HPDE6-E6E7 (cell line): ENCODE data around the gene JTB.

Experiments used
- DNase-seq: peaks from one replicate; pipeline ENCODE4 v3.0.0; 2011; ENCODE audit warnings: missing footprints; ENCODE audit errors: extremely low spot score

JTB gene

GRCh38 chr1:153932156-153933131 is 45.0 kb downstream of the JTB start:
- no peak for DNase-seq

DNA sequence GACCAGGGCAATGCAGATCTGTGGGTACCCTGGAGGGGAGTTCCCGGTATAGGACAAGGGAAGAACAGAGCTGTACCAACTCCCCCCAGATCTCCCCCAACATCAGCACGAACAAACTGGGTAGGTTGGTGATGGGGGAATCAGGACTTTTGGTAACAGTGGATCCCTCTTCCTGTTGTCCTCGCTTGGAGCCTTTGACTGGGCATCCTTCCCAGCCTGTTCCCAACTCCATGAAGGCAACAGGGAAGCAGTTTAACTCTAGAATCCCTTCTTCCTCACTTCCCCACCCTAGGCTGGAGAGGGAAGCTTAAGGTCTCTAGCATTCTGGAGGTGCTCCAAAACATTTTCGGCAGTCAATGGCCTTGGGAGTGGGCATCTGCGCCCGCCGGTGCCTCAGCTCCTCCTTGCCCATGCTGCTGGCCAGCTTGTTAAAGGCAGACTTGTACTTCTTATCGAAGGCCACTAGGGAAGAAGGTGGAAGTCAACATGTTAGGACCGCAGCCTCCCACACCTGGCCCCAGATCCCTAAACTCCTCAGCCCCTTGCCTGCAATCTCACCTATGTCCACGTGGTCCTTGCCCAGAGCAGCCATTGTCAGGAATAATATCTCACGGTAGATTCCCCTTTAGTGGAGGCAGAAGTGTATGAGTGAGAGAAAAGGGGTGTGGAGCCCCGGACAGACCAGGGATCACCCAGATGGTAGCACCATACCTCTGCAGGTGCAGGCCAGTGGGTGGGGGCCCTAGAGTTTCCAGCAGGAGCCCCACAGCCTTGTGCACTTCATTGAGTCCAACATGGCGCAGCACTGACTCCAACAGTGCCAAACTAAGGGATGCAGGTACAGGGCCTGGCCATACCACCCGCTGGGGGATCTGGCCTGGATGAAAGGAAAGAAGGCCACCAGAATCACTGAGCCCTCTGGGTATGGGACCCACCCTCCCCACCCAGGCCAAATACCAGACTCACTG is 47.2 kb downstream of the JTB start:
- no peak for DNase-seq

DNA sequence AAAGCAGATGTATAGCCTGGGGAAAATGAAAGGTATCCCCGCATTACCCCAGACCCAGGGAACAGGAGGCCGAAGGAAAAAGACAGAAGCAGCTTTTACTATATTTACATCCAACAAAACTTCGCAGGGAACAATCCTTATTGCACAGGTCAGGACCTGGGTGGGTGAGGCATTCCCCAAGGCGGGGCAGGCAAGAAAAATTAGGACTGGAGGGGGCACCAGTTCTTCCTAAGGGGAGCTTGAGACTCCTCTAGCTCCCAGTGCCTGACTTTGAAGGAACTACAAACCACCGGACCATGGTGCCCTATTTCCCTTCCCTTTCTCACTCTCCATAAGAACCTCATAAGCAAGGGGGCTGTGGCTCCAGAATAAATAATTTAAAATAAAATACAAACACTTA is 48.0 kb downstream of the JTB start:
- no peak for DNase-seq

GRCh38 chr1:153928791-153929341 is 48.6 kb downstream of the JTB start:
- no peak for DNase-seq

- no peak for DNase-seq
These were observed 49.2 kb downstream of the JTB start for GRCh38 chr1:153928245-153928644.

- DNase-seq = no peak
These were observed 51.1 kb downstream of the JTB start for GRCh38 chr1:153926405-153926804.
